Caco-2 (cell line): ENCODE results near the gene MKRN2OS. TPM values are rescaled to one million over a fixed set of nuclear protein-coding genes. Genes with fewer than 3 reads are reported as not detected.
A peak's percentile ranks its signal among the peaks of the same experiment; 100 is the strongest.

ENCODE experiments used
- BruUV-seq: library from RNA; stranded (reverse); fragments of 400-500 nt; replicated peaks from 2 replicates; lab custom pipeline; 2021; lab: Mats Ljungman, UMichigan
- CTCF ChIA-PET: fragments of 300-600 bp; sonication (Branson Sonifier 250); formaldehyde crosslinking; loops from one replicate; lab custom pipeline; 2022; ENCODE audit warnings: antibody characterized with exemption; lab: Charles Lee
- POLR2A ChIA-PET: fragments of 300-600 bp; sonication (Branson Sonifier 250); formaldehyde crosslinking; loops from one replicate; lab custom pipeline; 2022; ENCODE audit warnings: antibody characterized with exemption; lab: Charles Lee
- DNase-seq, 2 experiments: peaks; one replicate each; pipeline versions ENCODE4 v3.0.0 to v3.0.0-alpha.2; 2020 to 2022
- H3K27me3 ChIP-seq: replicated peaks from 2 replicates; pipeline ENCODE4 v1.6.0; 2011; ENCODE audit warnings: low read length; ENCODE audit not compliant: control insufficient read depth, insufficient read depth
- H3K36me3 ChIP-seq: 2 replicates; pipeline ENCODE4 v1.5.1; 2011; ENCODE audit warnings: low read length; ENCODE audit not compliant: control insufficient read depth, insufficient read depth
- H3K4me1 ChIP-seq: fragments of 250-450 bp; sonication (Bioruptor Pico); 2 replicates; pipeline ENCODE4 v1.5.1; 2020; ENCODE audit warnings: mild to moderate bottlenecking
- H3K4me3 ChIP-seq: 2 replicates; pipeline ENCODE4 v1.5.1; 2011; ENCODE audit warnings: low read depth, mild to moderate bottlenecking, control low read depth, low read length
- H3K9me3 ChIP-seq: fragments of 250-450 bp; sonication (Bioruptor Pico); 2 replicates; pipeline ENCODE4 v1.5.1; 2020; ENCODE audit warnings: mild to moderate bottlenecking, moderate library complexity
- H3K27ac Mint-ChIP-seq: one replicate; pipeline ENCODE4 v1.8.0; 2022; ENCODE audit warnings: mixed read lengths; ENCODE audit not compliant: unreplicated experiment
- H3K27me3 Mint-ChIP-seq: one replicate; pipeline ENCODE4 v1.8.0; 2022; ENCODE audit warnings: mixed read lengths; ENCODE audit not compliant: insufficient read depth, unreplicated experiment
- H3K36me3 Mint-ChIP-seq: one replicate; pipeline ENCODE4 v1.8.0; 2022; ENCODE audit warnings: mild to moderate bottlenecking, mixed read lengths; ENCODE audit not compliant: insufficient read depth, unreplicated experiment
- H3K4me1 Mint-ChIP-seq: one replicate; pipeline ENCODE4 v1.8.0; 2022; ENCODE audit warnings: low read depth, mixed read lengths; ENCODE audit not compliant: unreplicated experiment
- H3K4me3 Mint-ChIP-seq: one replicate; pipeline ENCODE4 v1.8.0; 2022; ENCODE audit warnings: mild to moderate bottlenecking, moderate library complexity, mixed read lengths; ENCODE audit not compliant: unreplicated experiment
- H3K9me3 Mint-ChIP-seq: one replicate; pipeline ENCODE4 v1.8.0; 2022; ENCODE audit warnings: mixed read lengths; ENCODE audit not compliant: unreplicated experiment
- intact Hi-C: fragments of 100-400 bp; cut with micrococcal nuclease; formaldehyde crosslinking; loops from one replicate; pipeline ENCODE4 v1.10.0; 2022; ENCODE audit not compliant: unreplicated experiment
- total RNA-seq: library from RNA; stranded (reverse); gene quantifications from 2 replicates; pipeline ENCODE4 v1.2.3, GENCODE V29; 2022
- TF ChIP-seq, protein P1 (sequence below), 2 experiments: fragments of 200-600 bp in 1 of 2; IDR thresholded peaks; 1 replicate in 1 of 2; 2 replicates in 1 of 2; pipeline versions ENCODE4 v1.5.1 to v1.8.0; 2011 to 2022; ENCODE audit warnings: antibody characterized with exemption in 1 of 2, control low read depth in 1 of 2, inconsistent platforms in 1 of 2, low read depth in 1 of 2, low read length in 1 of 2, mild to moderate bottlenecking in 1 of 2, moderate library complexity in 1 of 2; ENCODE audit not compliant: insufficient read depth in 1 of 2, severe bottlenecking in 1 of 2, unreplicated experiment in 1 of 2

The MKRN2OS gene
- total RNA-seq, 1 experiment from 2014 or later: 1.6 TPM

DNA sequence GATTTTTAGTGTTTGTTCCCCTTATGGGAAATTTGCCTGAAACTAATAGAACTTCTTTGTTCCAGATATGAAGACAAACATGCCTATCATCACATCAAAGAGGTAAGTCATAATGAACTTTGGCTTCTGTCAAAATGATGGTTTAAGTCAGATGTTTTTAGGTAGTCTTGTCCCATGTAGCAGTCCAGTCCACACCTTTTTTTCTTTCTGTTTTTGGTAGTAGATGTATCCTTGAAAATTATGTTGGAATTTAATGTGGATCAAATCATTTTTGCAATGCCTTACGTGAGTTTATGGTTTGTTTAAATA, 48.9 kb downstream of the MKRN2OS start:
- Histone ChIP-seq H3K27me3 (no peaks in the 10 kb centered on the region), H3K9me3 (no peaks in the 10 kb centered on the region), H3K4me3 (no peak overlapping the region), H3K36me3 (peaks cover 5% of the 10 kb centered on the region), H3K4me1 (peaks cover 12% of the 10 kb centered on the region; the same call in 1 of the 2 replicates)
- H3K9me3 Mint-ChIP-seq: no peaks in the 10 kb centered on the region
- peaks cover 8% of the 10 kb centered on the region for H3K4me1 Mint-ChIP-seq
- intact Hi-C loops: no loop called here
- BruUV-seq: no TSS peak
- no peak overlapping the region for H3K27ac Mint-ChIP-seq
- TF ChIP-seq, protein P1, sequence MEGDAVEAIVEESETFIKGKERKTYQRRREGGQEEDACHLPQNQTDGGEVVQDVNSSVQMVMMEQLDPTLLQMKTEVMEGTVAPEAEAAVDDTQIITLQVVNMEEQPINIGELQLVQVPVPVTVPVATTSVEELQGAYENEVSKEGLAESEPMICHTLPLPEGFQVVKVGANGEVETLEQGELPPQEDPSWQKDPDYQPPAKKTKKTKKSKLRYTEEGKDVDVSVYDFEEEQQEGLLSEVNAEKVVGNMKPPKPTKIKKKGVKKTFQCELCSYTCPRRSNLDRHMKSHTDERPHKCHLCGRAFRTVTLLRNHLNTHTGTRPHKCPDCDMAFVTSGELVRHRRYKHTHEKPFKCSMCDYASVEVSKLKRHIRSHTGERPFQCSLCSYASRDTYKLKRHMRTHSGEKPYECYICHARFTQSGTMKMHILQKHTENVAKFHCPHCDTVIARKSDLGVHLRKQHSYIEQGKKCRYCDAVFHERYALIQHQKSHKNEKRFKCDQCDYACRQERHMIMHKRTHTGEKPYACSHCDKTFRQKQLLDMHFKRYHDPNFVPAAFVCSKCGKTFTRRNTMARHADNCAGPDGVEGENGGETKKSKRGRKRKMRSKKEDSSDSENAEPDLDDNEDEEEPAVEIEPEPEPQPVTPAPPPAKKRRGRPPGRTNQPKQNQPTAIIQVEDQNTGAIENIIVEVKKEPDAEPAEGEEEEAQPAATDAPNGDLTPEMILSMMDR (IDR thresholded peaks at IDR 0.05; ENCODE audit: insufficient read depth in 1 of 2, low read depth in 1 of 2, low read length in 1 of 2, severe bottlenecking in 1 of 2, unreplicated experiment in 1 of 2): no peak
- ChIA-PET CTCF (interaction anchor here (1.0 kb wide), 2 partner anchors 12 to 361 kb away, joined by 3 to 6 read pairs; partner anchors contain the start of gene TSEN2), POLR2A (no interaction called here)
- no peak overlapping the region for H3K4me3 Mint-ChIP-seq
- no peak for DNase-seq
- H3K36me3 Mint-ChIP-seq: peaks cover 25% of the 10 kb centered on the region
- no peaks in the 10 kb centered on the region for H3K27me3 Mint-ChIP-seq

DNA sequence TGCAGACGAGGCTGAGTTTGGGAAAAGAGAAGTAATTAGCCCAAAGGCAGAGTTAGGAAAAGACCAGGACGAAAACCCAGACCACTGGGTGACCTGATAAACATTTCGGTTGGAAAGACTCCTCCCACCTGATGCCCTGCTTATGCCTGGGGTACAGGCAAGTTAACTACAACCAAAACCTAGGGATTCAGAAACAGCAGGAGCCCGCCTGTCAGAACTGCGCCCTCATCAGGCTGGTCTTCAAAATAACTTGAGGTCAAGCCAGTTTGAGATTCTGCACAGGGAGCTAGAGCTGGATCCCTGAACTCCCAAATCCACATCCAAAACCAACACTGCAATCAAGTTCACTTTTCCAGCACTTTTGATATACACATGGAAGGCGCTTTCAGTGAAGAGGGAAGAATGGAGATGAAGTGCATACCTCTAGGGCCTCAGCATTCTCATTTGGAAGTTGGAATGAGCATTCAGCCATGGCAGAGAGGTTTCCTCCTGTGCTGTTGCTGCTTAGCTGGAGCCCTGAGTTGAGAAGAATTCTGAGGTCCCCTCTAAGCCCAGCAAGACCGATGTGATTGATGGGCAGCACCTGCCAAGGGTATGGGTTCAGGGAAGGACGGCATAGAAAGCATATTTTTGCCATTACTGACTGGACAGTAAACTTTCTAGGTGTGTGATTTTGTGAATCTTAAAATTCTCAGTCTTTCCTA, 49.4 kb downstream of the MKRN2OS start:
- BruUV-seq: no TSS peak
- no peaks in the 10 kb centered on the region for H3K27me3 ChIP-seq
- DNase-seq: peak in 1 of 2 experiments; percentile 14
- Mint-ChIP-seq H3K9me3 (no peaks in the 10 kb centered on the region), H3K27me3 (no peaks in the 10 kb centered on the region), H3K4me1 (peaks cover 8% of the 10 kb centered on the region), H3K4me3 (no peak overlapping the region), H3K36me3 (peaks cover 26% of the 10 kb centered on the region), H3K27ac (no peak overlapping the region)
- TF ChIP-seq, protein P1 (IDR thresholded peaks at IDR 0.05; ENCODE audit: insufficient read depth in 1 of 2, low read depth in 1 of 2, low read length in 1 of 2, severe bottlenecking in 1 of 2, unreplicated experiment in 1 of 2): peak in 1 of 2 experiments; percentile 14
- peaks cover 5% of the 10 kb centered on the region for H3K36me3 ChIP-seq
- POLR2A ChIA-PET: no interaction called here
- CTCF ChIA-PET: interaction anchor here (1.0 kb wide), 2 partner anchors 11 to 361 kb away, joined by 3 to 6 read pairs; partner anchors contain the start of gene TSEN2
- peaks cover 12% of the 10 kb centered on the region; the same call in 1 of the 2 replicates for H3K4me1 ChIP-seq
- intact Hi-C loops: no loop called here
- no peak overlapping the region for H3K4me3 ChIP-seq
- H3K9me3 ChIP-seq: no peaks in the 10 kb centered on the region

DNA sequence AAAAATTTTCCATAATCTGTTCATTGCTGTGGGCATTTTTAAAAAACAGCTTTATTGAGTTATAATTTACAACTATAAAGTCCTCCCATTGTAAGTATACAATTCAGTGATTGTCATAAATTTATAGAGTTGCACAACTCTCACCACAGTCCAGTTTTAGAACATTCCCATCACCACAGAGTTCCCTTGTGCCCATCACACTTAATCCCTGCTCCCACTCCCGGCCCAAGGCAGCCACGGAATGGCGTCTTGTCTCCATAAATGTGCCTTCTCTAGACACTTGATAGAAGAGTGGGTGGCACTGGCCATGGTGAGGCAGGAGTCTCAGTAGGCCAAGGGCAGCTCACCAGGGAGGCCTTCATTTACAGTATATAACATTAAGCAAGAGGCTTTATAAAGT, 54.8 kb downstream of the MKRN2OS start:
- H3K27me3 Mint-ChIP-seq: no peaks in the 10 kb centered on the region
- Histone ChIP-seq H3K4me1 (no peaks in the 10 kb centered on the region; the same call in 1 of the 2 replicates), H3K9me3 (no peaks in the 10 kb centered on the region), H3K36me3 (no peaks in the 10 kb centered on the region; the same call in 1 of the 2 replicates), H3K4me3 (no peak overlapping the region), H3K27me3 (no peaks in the 10 kb centered on the region)
- peaks cover 10% of the 10 kb centered on the region for H3K4me1 Mint-ChIP-seq
- intact Hi-C loops: no loop called here
- H3K27ac Mint-ChIP-seq: no peak overlapping the region
- no TSS peak for BruUV-seq
- no peak for DNase-seq
- no peak overlapping the region for H3K4me3 Mint-ChIP-seq
- ChIA-PET POLR2A (no interaction called here), CTCF (no interaction called here)
- no peaks in the 10 kb centered on the region for H3K9me3 Mint-ChIP-seq
- H3K36me3 Mint-ChIP-seq: peaks cover 15% of the 10 kb centered on the region
- TF ChIP-seq, protein P1 (IDR thresholded peaks at IDR 0.05; ENCODE audit: insufficient read depth in 1 of 2, low read depth in 1 of 2, low read length in 1 of 2, severe bottlenecking in 1 of 2, unreplicated experiment in 1 of 2): no peak
